ENCODE measurements around the gene FAM24B. TPM values are rescaled to one million over a fixed set of nuclear protein-coding genes. Genes with fewer than 3 reads are reported as not detected.

Gene FAM24B
- total RNA-seq, 4 donors from 2014 or later, result 2.3 to 4.2 TPM; not detected in 2

DNA sequence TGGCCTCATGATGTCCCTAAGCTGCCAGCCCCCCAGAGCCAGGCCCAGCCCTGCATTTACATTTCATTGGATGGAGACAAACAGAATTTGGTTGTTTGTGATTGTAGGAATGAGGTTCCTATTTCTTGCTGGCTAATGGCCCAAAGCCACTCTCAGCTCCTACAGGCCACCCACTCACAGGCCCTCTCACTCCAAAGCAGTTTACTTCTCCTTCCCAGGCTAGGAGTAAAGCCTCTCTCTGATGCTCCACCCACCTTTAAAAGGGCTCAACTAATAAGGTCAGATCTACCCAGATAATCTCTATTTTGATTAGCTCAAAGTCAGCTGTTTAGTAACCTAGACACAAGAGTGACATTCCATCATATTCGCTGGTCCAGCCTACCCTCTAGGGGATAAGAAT, 22.5 kb downstream of the FAM24B start:
- Histone ChIP-seq H3K4me1 (no peaks in the 10 kb centered on the region), H3K4me3 (no peak overlapping the region), H3K27me3 (no peaks in the 10 kb centered on the region), H3K27ac (no peak overlapping the region), H3K36me3 (peaks cover 0 to 41% (median 0%) of the 10 kb centered on the region in 3 donors), H3K9me3 (no peaks in the 10 kb centered on the region)
- WGBS, 2 donors, result 89 to 100% methylated on average over 1 of the region's 1 CpG
- no peak for TF ChIP-seq POLR2A (IDR thresholded peaks at IDR 0.05)
- TF ChIP-seq, protein P1, sequence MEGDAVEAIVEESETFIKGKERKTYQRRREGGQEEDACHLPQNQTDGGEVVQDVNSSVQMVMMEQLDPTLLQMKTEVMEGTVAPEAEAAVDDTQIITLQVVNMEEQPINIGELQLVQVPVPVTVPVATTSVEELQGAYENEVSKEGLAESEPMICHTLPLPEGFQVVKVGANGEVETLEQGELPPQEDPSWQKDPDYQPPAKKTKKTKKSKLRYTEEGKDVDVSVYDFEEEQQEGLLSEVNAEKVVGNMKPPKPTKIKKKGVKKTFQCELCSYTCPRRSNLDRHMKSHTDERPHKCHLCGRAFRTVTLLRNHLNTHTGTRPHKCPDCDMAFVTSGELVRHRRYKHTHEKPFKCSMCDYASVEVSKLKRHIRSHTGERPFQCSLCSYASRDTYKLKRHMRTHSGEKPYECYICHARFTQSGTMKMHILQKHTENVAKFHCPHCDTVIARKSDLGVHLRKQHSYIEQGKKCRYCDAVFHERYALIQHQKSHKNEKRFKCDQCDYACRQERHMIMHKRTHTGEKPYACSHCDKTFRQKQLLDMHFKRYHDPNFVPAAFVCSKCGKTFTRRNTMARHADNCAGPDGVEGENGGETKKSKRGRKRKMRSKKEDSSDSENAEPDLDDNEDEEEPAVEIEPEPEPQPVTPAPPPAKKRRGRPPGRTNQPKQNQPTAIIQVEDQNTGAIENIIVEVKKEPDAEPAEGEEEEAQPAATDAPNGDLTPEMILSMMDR (IDR thresholded peaks at IDR 0.05), result no peak
- intact Hi-C loops (cut with DNase I), result no loop called here
- no peak for DNase-seq

- H3K4me1 ChIP-seq, result no peaks in the 10 kb centered on the region
- H3K27me3 ChIP-seq, result no peaks in the 10 kb centered on the region
- H3K9me3 ChIP-seq, result no peaks in the 10 kb centered on the region
- peaks cover 0 to 43% (median 0%) of the 10 kb centered on the region in 3 donors for H3K36me3 ChIP-seq
- H3K27ac ChIP-seq, result no peak overlapping the region
- WGBS, 2 donors, result 74 to 78% methylated on average over 3 of the region's 3 CpGs
- intact Hi-C loops (cut with DNase I), result no loop called here
- no peak for TF ChIP-seq POLR2A (IDR thresholded peaks at IDR 0.05)
- TF ChIP-seq, protein P1 (IDR thresholded peaks at IDR 0.05), result no peak
- H3K4me3 ChIP-seq, result no peak overlapping the region
- no peak for DNase-seq
These were observed 23.6 kb downstream of the FAM24B start for GRCh38 chr10:122855745-122856144.

DNA sequence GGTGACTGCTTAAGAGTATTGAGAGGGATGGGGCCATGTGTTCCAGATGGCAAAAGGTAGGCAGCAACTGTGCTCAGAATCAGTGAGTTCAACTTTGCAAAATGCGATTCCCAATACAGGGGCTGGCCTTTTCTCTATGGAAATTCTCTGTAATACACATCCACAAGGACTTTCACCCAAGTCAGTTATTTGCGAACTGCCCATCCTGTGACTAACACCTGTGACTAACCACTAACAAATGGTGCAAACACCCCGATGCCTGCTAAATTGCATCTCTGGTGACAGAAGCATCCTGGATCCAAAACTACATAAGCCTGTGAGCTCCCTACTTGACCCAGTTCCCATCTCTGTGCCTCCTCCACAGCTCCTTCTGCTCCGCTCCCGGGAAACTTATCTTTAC, 24.7 kb downstream of the FAM24B start:
- WGBS, 2 donors, result 75 to 84% methylated on average over 4 to 5 of the region's 5 CpGs
- intact Hi-C loops (cut with DNase I), result no loop called here
- Histone ChIP-seq H3K4me1 (no peaks in the 10 kb centered on the region), H3K9me3 (no peaks in the 10 kb centered on the region), H3K27ac (no peak overlapping the region), H3K4me3 (no peak overlapping the region), H3K27me3 (no peaks in the 10 kb centered on the region), H3K36me3 (peaks cover 0 to 49% (median 0%) of the 10 kb centered on the region in 3 donors)
- TF ChIP-seq, protein P1 (IDR thresholded peaks at IDR 0.05), result no peak
- no peak for TF ChIP-seq POLR2A (IDR thresholded peaks at IDR 0.05)
- DNase-seq, result no peak

DNA sequence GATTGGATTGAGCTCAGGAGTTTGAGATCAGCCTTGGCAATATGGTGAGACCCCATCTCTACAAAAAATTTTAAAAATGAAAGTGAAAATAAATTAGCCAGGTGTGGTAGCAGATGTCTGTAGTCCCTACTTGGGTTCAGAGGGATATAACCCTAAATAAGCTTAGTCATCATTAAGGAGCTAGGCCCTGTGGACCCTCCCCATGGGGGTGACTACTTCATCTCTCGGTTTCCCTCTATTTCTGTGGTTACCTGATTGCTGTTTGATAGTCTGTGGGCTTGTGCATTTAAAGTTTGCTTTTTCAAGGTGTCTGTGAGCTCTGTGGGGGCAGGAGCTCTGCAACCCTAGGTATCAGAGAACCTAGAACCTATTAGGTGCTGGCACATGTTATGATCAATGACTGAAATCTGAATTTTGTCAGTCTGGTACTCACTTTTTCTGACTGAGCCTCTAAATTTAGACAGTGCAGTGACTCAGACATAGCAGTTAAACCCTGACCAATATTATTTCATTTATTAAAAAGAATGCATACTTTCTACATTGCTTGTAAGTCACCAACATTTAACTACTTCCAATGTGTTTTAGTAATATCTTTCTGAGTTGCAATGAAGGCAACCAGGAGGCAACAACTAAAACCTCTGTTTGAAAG, 25.6 kb downstream of the FAM24B start:
- no peak for DNase-seq
- Histone ChIP-seq H3K27me3 (no peaks in the 10 kb centered on the region), H3K36me3 (peaks cover 0 to 49% (median 0%) of the 10 kb centered on the region in 3 donors), H3K4me1 (no peaks in the 10 kb centered on the region), H3K4me3 (no peak overlapping the region), H3K9me3 (no peaks in the 10 kb centered on the region), H3K27ac (no peak overlapping the region)
- 71 to 88% methylated on average over 1 of the region's 1 CpG for WGBS, 2 donors
- TF ChIP-seq, protein P1 (IDR thresholded peaks at IDR 0.05), result no peak
- intact Hi-C loops (cut with DNase I), result no loop called here

DNA sequence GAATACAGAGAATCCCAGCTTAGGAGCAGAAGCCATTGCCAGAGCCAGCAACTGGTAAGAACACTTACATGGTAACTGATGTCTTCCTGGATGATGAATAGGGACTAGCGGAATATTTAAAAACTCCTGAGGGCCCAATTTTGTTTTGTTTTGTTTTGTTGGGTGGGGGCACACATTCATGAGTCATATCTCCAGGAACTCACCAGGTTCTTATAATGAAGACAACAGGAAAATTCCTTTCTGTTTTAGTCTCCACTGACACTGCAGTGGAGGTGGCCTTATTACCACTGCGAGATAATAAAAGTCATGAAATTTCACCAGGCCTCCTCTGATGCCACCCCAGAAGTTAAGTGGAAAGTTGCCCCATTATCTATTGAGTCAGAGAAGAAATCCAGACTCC, 27.1 kb downstream of the FAM24B start:
- H3K27me3 ChIP-seq, result no peaks in the 10 kb centered on the region
- H3K4me1 ChIP-seq, result no peaks in the 10 kb centered on the region
- intact Hi-C loops (cut with DNase I), result no loop called here
- TF ChIP-seq, protein P1 (IDR thresholded peaks at IDR 0.05), result no peak
- TF ChIP-seq POLR2A (IDR thresholded peaks at IDR 0.05), result no peak
- WGBS, 2 donors, result 82 to 88% methylated on average over 2 of the region's 2 CpGs
- peaks cover 0 to 51% (median 0%) of the 10 kb centered on the region in 3 donors for H3K36me3 ChIP-seq
- H3K4me3 ChIP-seq, result no peak overlapping the region
- no peaks in the 10 kb centered on the region for H3K9me3 ChIP-seq
- no peak for DNase-seq
- H3K27ac ChIP-seq, result no peak overlapping the region

Measured in esophagus squamous epithelium (tissue), 5 donors.